HepG2 (cell line): ENCODE data around the gene STIM1. TPM values are rescaled to one million over a fixed set of nuclear protein-coding genes. Genes with fewer than 3 reads are reported as not detected.

Experiments used
- ARID2 ChIP-seq: sonication (generic); formaldehyde crosslinking; IDR thresholded peaks from 2 replicates; pipeline ENCODE4 v1.8.1; 2022; ENCODE audit warnings: mild to moderate bottlenecking, missing genetic modification reagents, borderline replicate concordance
- CENPT ChIP-seq: sonication (generic); formaldehyde crosslinking; IDR thresholded peaks from 2 replicates; pipeline ENCODE4 v1.8.0; 2022; ENCODE audit warnings: low read depth, mild to moderate bottlenecking, moderate library complexity, missing genetic modification reagents
- DPF2 ChIP-seq: sonication (generic); formaldehyde crosslinking; IDR thresholded peaks from 2 replicates; pipeline ENCODE4 v1.4.0; 2020; ENCODE audit warnings: mild to moderate bottlenecking, low read depth, missing genetic modification reagents, borderline replicate concordance
- GATAD1 ChIP-seq: IDR thresholded peaks from 2 replicates; pipeline ENCODE4 v1.6.1; 2016; ENCODE audit warnings: missing genetic modification reagents, missing compliant biosample characterization
- HMGA1 ChIP-seq: sonication (generic); formaldehyde crosslinking; conservative IDR thresholded peaks from 2 replicates; pipeline ENCODE4 v1.4.0; 2020; ENCODE audit warnings: missing genetic modification reagents
- MTA1 ChIP-seq: sonication (generic); formaldehyde crosslinking; IDR thresholded peaks from 2 replicates; pipeline ENCODE4 v1.4.0; 2020; ENCODE audit warnings: missing genetic modification reagents, mild to moderate bottlenecking, borderline replicate concordance
- NR1H2 ChIP-seq: sonication (generic); formaldehyde crosslinking; IDR thresholded peaks from 2 replicates; pipeline ENCODE4 v1.8.1; 2022; ENCODE audit warnings: low read depth, missing genetic modification reagents, borderline replicate concordance
- NR2F1 ChIP-seq, 2 experiments: fragments of 450-650 bp in 1 of 2; formaldehyde crosslinking in 1 of 2; IDR thresholded peaks; 2 replicates each; pipeline versions ENCODE4 v1.5.0 to v1.6.1; 2016 to 2020; ENCODE audit warnings: mild to moderate bottlenecking in 1 of 2, missing compliant biosample characterization in 1 of 2, missing genetic modification reagents in 1 of 2, moderate library complexity in 1 of 2
- RARA ChIP-seq: IDR thresholded peaks from 2 replicates; pipeline ENCODE4 v1.6.1; 2016; ENCODE audit warnings: missing genetic modification reagents, missing compliant biosample characterization
- SMC3 ChIP-seq: IDR thresholded peaks from 2 replicates; pipeline ENCODE4 v1.6.1; 2011; ENCODE audit warnings: low read length, improper control_type of control experiment
- ZNF12 ChIP-seq: sonication (generic); formaldehyde crosslinking; IDR thresholded peaks from 2 replicates; pipeline ENCODE4 v1.5.0; 2020; ENCODE audit warnings: missing genetic modification reagents
- ZNF432 ChIP-seq: sonication (generic); formaldehyde crosslinking; IDR thresholded peaks from 2 replicates; pipeline ENCODE4 v1.5.0; 2020; ENCODE audit warnings: missing genetic modification reagents, mild to moderate bottlenecking, borderline replicate concordance
- ZNF510 ChIP-seq: sonication (generic); formaldehyde crosslinking; IDR thresholded peaks from 2 replicates; pipeline ENCODE4 v1.4.0; 2020; ENCODE audit warnings: low read depth, mild to moderate bottlenecking, missing genetic modification reagents
- ZNF614 ChIP-seq: IDR thresholded peaks from 2 replicates; pipeline ENCODE4 v1.6.1; 2018; ENCODE audit warnings: missing biosample characterization, missing genetic modification reagents, inconsistent platforms, borderline replicate concordance
- ZNF644 ChIP-seq: IDR thresholded peaks from 2 replicates; pipeline ENCODE4 v1.6.1; 2016; ENCODE audit warnings: low read depth
- ZSCAN30 ChIP-seq: sonication (generic); formaldehyde crosslinking; IDR thresholded peaks from 2 replicates; pipeline ENCODE4 v1.5.0; 2020; ENCODE audit warnings: mild to moderate bottlenecking, missing genetic modification reagents
- polyA plus RNA-seq, 8 experiments: library from polyadenylated mRNA; depleted of rRNA in 3 of 8; stranded (reverse) in 7 of 8; unstranded in 1 of 8; fragments of >200 nt; fragmentation: Illumina TruSeq in 4 of 8; extraction: Trizol in 4 of 8; gene quantifications; 2 replicates each; pipeline versions ENCODE4 v1.2.1 to v1.2.3, GENCODE V29; 2011 to 2016; ENCODE audit warnings: low read depth in 4 of 8, missing spikeins in 1 of 8, mixed read lengths in 1 of 8; ENCODE audit not compliant: insufficient read depth in 1 of 8
- total RNA-seq, 5 experiments: library from RNA; depleted of rRNA; stranded (reverse); fragments of >200 nt; fragmentation: Illumina TruSeq; extraction: Trizol; gene quantifications; 2 replicates each; pipeline ENCODE4 v1.2.3, GENCODE V29; 2016; ENCODE audit warnings: low read depth in 1 of 5
- TF ChIP-seq, protein P1 (sequence below): IDR thresholded peaks from 2 replicates; pipeline ENCODE4 v1.6.1; 2016; ENCODE audit warnings: mild to moderate bottlenecking, missing biosample characterization, missing genetic modification reagents
- TF ChIP-seq, protein P2 (sequence below): sonication (generic); formaldehyde crosslinking; IDR thresholded peaks from 2 replicates; pipeline ENCODE4 v1.8.0; 2022; ENCODE audit warnings: mild to moderate bottlenecking, missing genetic modification reagents
- TF ChIP-seq, protein P3 (sequence below): sonication (generic); formaldehyde crosslinking; IDR thresholded peaks from 2 replicates; pipeline ENCODE4 v1.4.0; 2020; ENCODE audit warnings: missing genetic modification reagents
- TF ChIP-seq, protein P4 (sequence below): sonication (generic); formaldehyde crosslinking; IDR thresholded peaks from 2 replicates; pipeline ENCODE4 v1.8.1; 2022; ENCODE audit warnings: low read depth, mild to moderate bottlenecking, missing genetic modification reagents
- TF ChIP-seq, protein P5 (sequence below): IDR thresholded peaks from 2 replicates; pipeline ENCODE4 v1.6.1; 2018; ENCODE audit warnings: missing genetic modification reagents

The STIM1 gene
- total and polyA plus RNA-seq, 2 of the 13 experiments (the other 11 are each of a cell fraction or from before 2014, with no cell fraction given) = 19.2 to 28.5 TPM

DNA sequence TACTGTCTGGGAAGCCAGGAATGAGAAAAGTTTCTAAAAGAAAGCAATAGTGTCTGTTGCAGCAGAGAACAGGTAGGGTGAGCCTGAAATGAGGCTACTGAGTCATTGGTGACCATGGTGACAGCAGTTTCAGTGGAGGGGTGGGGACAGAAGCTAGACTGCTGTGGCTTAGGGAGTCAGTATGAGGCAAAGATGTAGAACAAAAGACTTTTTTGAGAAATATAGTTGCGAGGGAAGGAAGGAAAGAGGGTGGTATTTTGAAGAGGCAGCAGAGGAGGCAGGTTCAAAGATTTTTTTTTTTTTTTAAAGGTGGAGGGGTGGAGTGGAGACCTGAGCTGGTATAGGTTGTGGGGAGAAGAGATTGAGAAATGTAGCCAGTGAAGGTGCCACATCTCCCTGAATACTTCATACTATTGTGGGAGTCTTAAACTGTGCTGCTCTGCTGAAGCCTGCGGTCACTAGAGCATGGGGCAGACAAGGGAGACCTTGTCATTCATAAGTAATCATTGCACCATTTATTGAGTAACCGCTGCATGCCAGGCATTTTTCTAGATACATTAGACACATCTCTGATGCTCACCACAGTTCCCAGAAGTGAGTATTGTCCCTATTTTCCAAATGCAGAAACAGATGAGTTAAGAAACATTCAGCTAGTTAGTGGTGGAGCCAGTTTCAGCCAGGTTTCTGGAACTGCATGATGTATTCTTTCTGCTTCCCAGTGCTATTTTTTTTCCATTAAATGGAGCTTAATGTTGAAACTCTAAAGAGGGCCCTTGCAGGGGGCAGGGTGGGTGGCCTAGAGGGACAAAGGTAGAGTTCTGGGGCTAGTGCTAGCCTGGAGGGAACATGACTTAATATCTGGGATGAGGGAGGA is 49.9 kb downstream of the STIM1 start (continued):
- TF ChIP-seq, protein P1, sequence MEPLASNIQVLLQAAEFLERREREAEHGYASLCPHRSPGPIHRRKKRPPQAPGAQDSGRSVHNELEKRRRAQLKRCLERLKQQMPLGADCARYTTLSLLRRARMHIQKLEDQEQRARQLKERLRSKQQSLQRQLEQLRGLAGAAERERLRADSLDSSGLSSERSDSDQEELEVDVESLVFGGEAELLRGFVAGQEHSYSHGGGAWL (CRISPR knock-in tag) = no peak
- TF ChIP-seq, protein P2, sequence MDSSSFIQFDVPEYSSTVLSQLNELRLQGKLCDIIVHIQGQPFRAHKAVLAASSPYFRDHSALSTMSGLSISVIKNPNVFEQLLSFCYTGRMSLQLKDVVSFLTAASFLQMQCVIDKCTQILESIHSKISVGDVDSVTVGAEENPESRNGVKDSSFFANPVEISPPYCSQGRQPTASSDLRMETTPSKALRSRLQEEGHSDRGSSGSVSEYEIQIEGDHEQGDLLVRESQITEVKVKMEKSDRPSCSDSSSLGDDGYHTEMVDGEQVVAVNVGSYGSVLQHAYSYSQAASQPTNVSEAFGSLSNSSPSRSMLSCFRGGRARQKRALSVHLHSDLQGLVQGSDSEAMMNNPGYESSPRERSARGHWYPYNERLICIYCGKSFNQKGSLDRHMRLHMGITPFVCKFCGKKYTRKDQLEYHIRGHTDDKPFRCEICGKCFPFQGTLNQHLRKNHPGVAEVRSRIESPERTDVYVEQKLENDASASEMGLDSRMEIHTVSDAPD = peak; percentile 86; the same call in 1 of the 2 replicates
- TF ChIP-seq ZNF614 (CRISPR knock-in tag) (peak; percentile 96), NR2F1 (CRISPR knock-in tag; IDR thresholded peaks at IDR 0.05) (peak in 1 of 2 experiments; percentile 41; a peak in 2 of 4 replicates), NR1H2 (CRISPR knock-in tag) (no peak), DPF2 (CRISPR knock-in tag) (peak; percentile 78; the same call in 1 of the 2 replicates), ZNF510 (no peak), MTA1 (no peak), SMC3 (peak; percentile 40), GATAD1 (CRISPR knock-in tag) (peak; percentile 37; the same call in 1 of the 2 replicates), HMGA1 (no peak), CENPT (CRISPR knock-in tag) (no peak), ZNF432 (CRISPR knock-in tag) (no peak), RARA (CRISPR knock-in tag) (peak; percentile 93), ZNF644 (peak; percentile 53; the same call in 1 of the 2 replicates), ZNF12 (CRISPR knock-in tag) (peak; percentile 90), ARID2 (CRISPR knock-in tag) (peak; percentile 72; the same call in 1 of the 2 replicates), ZSCAN30 (CRISPR knock-in tag) (no peak)
- TF ChIP-seq, protein P3, sequence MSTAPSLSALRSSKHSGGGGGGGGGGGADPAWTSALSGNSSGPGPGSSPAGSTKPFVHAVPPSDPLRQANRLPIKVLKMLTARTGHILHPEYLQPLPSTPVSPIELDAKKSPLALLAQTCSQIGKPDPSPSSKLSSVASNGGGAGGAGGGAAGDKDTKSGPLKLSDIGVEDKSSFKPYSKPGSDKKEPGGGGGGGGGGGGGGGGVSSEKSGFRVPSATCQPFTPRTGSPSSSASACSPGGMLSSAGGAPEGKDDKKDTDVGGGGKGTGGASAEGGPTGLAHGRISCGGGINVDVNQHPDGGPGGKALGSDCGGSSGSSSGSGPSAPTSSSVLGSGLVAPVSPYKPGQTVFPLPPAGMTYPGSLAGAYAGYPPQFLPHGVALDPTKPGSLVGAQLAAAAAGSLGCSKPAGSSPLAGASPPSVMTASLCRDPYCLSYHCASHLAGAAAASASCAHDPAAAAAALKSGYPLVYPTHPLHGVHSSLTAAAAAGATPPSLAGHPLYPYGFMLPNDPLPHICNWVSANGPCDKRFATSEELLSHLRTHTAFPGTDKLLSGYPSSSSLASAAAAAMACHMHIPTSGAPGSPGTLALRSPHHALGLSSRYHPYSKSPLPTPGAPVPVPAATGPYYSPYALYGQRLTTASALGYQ (CRISPR knock-in tag) = peak; percentile 38; the same call in 1 of the 2 replicates
- TF ChIP-seq, protein P4, sequence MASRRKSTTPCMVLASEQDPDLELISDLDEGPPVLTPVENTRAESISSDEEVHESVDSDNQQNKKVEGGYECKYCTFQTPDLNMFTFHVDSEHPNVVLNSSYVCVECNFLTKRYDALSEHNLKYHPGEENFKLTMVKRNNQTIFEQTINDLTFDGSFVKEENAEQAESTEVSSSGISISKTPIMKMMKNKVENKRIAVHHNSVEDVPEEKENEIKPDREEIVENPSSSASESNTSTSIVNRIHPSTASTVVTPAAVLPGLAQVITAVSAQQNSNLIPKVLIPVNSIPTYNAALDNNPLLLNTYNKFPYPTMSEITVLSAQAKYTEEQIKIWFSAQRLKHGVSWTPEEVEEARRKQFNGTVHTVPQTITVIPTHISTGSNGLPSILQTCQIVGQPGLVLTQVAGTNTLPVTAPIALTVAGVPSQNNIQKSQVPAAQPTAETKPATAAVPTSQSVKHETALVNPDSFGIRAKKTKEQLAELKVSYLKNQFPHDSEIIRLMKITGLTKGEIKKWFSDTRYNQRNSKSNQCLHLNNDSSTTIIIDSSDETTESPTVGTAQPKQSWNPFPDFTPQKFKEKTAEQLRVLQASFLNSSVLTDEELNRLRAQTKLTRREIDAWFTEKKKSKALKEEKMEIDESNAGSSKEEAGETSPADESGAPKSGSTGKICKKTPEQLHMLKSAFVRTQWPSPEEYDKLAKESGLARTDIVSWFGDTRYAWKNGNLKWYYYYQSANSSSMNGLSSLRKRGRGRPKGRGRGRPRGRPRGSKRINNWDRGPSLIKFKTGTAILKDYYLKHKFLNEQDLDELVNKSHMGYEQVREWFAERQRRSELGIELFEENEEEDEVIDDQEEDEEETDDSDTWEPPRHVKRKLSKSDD = no peak
- TF ChIP-seq, protein P5, sequence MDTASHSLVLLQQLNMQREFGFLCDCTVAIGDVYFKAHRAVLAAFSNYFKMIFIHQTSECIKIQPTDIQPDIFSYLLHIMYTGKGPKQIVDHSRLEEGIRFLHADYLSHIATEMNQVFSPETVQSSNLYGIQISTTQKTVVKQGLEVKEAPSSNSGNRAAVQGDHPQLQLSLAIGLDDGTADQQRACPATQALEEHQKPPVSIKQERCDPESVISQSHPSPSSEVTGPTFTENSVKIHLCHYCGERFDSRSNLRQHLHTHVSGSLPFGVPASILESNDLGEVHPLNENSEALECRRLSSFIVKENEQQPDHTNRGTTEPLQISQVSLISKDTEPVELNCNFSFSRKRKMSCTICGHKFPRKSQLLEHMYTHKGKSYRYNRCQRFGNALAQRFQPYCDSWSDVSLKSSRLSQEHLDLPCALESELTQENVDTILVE (CRISPR knock-in tag) = peak; percentile 89
